ENCODE measurements around the gene MRPS7. TPM values are rescaled to one million over a fixed set of nuclear protein-coding genes. Genes with fewer than 3 reads are reported as not detected.
A peak's percentile ranks its signal among the peaks of the same experiment; 100 is the strongest.

Gene MRPS7
- total and polyA plus RNA-seq, 9 of the 15 experiments (the other 6 are each of a cell fraction or from before 2014, with no cell fraction given): 107 to 244 (median 132) TPM

GRCh38 chr17:75271233-75271954, 9.7 kb downstream of the MRPS7 start (continued):
- no peak for TF ChIP-seq ZSCAN32 (CRISPR knock-in tag; IDR thresholded peaks at IDR 0.05)
- no peak for TF ChIP-seq CLOCK (CRISPR knock-in tag; IDR thresholded peaks at IDR 0.05; ENCODE audit: borderline replicate concordance)
- TF ChIP-seq CAMTA2 (CRISPR knock-in tag; conservative IDR thresholded peaks at IDR 0.05): no peak
- no peak for TF ChIP-seq FOXO4 (CRISPR knock-in tag; IDR thresholded peaks at IDR 0.05)
- TF ChIP-seq FOXP4 (CRISPR knock-in tag; IDR thresholded peaks at IDR 0.05; ENCODE audit: borderline replicate concordance): peak; percentile 68; the same call in 1 of the 2 replicates
- no peak for TF ChIP-seq ZNF12 (CRISPR knock-in tag; IDR thresholded peaks at IDR 0.05)
- 0 out of 3 replicates have a peak, but pooled peaks of 1 of the 2 experiments have one; percentile 7 for TF ChIP-seq CBX3 (IDR thresholded peaks at IDR 0.05; ENCODE audit: borderline replicate concordance in 1 of 2, low read length in 2 of 2)
- no peak for TF ChIP-seq FOXA1 (IDR thresholded peaks at IDR 0.05; ENCODE audit: borderline replicate concordance)
- TF ChIP-seq KLF6 (CRISPR knock-in tag; IDR thresholded peaks at IDR 0.05; ENCODE audit: borderline replicate concordance): no peak
- TF ChIP-seq ZNF212 (CRISPR knock-in tag; IDR thresholded peaks at IDR 0.05): no peak
- no peak for TF ChIP-seq KLF16 (IDR thresholded peaks at IDR 0.05)
- TF ChIP-seq STAT5A (IDR thresholded peaks at IDR 0.05; ENCODE audit: borderline replicate concordance, low read length): no peak
- no peak for TF ChIP-seq ZNF551 (CRISPR knock-in tag; IDR thresholded peaks at IDR 0.05)
- TF ChIP-seq ZNF586 (CRISPR knock-in tag; conservative IDR thresholded peaks at IDR 0.05): no peak
- TF ChIP-seq ZNF316 (IDR thresholded peaks at IDR 0.05): no peak
- TF ChIP-seq RREB1 (CRISPR knock-in tag; IDR thresholded peaks at IDR 0.05): peak; percentile 45; the same call in 1 of the 2 replicates

Measured in K562 (cell line).